Spleen (tissue), 11 donors: ENCODE measurements around the gene LARP4. TPM values are rescaled to one million over a fixed set of nuclear protein-coding genes. Genes with fewer than 3 reads are reported as not detected.

ENCODE experiments used
- DNase-seq: peaks from one replicate; pipeline ENCODE4 v3.0.0-alpha.2; 2020
- H3K27ac ChIP-seq, 8 donors: fragments of 200-600 bp; sonication (generic) in 7 of 8; 1 replicate in 4 of 8; 2 replicates in 4 of 8; pipeline versions ENCODE4 v1.5.0 to v1.8.0; 2016 to 2021; ENCODE audit warnings: inconsistent platforms in 4 of 8, mild to moderate bottlenecking in 4 of 8, moderate library complexity in 1 of 8
- H3K27me3 ChIP-seq, 7 donors: fragments of 200-600 bp; sonication (generic) in 6 of 7; replicated peaks in 1 of 7; 1 replicate in 4 of 7; 2 replicates in 3 of 7; pipeline versions ENCODE4 v1.5.0 to v1.8.0; 2016 to 2021; ENCODE audit warnings: inconsistent platforms in 3 of 7, mild to moderate bottlenecking in 1 of 7
- H3K36me3 ChIP-seq, 6 donors: fragments of 200-600 bp; sonication (generic) in 5 of 6; 1 replicate in 4 of 6; 2 replicates in 2 of 6; pipeline versions ENCODE4 v1.5.0 to v1.8.0; 2016 to 2021; ENCODE audit warnings: inconsistent platforms in 2 of 6
- H3K4me1 ChIP-seq, 6 donors: fragments of 200-600 bp; sonication (generic) in 5 of 6; 1 replicate in 3 of 6; 2 replicates in 3 of 6; pipeline versions ENCODE4 v1.5.0 to v1.8.0; 2016 to 2021; ENCODE audit warnings: inconsistent platforms in 3 of 6
- H3K4me3 ChIP-seq, 8 donors: fragments of 200-600 bp; sonication (generic) in 7 of 8; 1 replicate in 4 of 8; 2 replicates in 4 of 8; pipeline versions ENCODE4 v1.5.0 to v1.8.0; 2016 to 2021; ENCODE audit warnings: inconsistent platforms in 4 of 8, mild to moderate bottlenecking in 4 of 8, moderate library complexity in 2 of 8
- H3K9me3 ChIP-seq, 8 donors: fragments of 200-600 bp; sonication (generic) in 7 of 8; 1 replicate in 4 of 8; 2 replicates in 4 of 8; pipeline versions ENCODE4 v1.5.0 to v1.8.0; 2016 to 2021; ENCODE audit warnings: inconsistent platforms in 4 of 8
- POLR2A ChIP-seq, 3 donors: fragments of 450-650 bp; IDR thresholded peaks; one replicate each; pipeline ENCODE4 v1.5.1; 2017; ENCODE audit warnings: antibody characterized with exemption in 3 of 3, mild to moderate bottlenecking in 1 of 3
- POLR2AphosphoS5 ChIP-seq, 3 donors: sonication (generic); formaldehyde crosslinking; IDR thresholded peaks; one replicate each; pipeline ENCODE4 v1.5.1; 2017; ENCODE audit warnings: antibody characterized with exemption in 3 of 3
- WGBS, 5 donors: extraction: QIAGEN DNeasy Blood & Tissue Kit in 3 of 5; methylation state at CpG; one replicate each; pipeline versions ENCODE4 v1.1.5 to v1.1.7; 2013 to 2018; 5-methylcytosine and 5-hydroxymethylcytosine counted together
- intact Hi-C: fragments of 100-400 bp; cut with DNase I; formaldehyde crosslinking; loops from one replicate; pipeline ENCODE4 v1.15.0; 2023; ENCODE audit warnings: low total_unique reads
- polyA plus RNA-seq, 3 donors: library from polyadenylated mRNA; stranded (reverse); fragments of 200-250 nt; gene quantifications; one replicate each; pipeline ENCODE4 v1.2.1, GENCODE V29; 2013
- total RNA-seq, 7 donors: library from RNA; depleted of rRNA in 3 of 7; stranded (reverse); fragments of >200 nt in 3 of 7; fragmentation: NEBNext Ultra II Directional in 4 of 7; extraction: Animal tissue kit (Norgen Biotek cat#: 25700) in 4 of 7; gene quantifications; one replicate each; pipeline versions ENCODE4 v1.1.0 to v1.2.1, GENCODE V29; 2016 to 2021
- TF ChIP-seq, protein P1 (sequence below), 11 experiments: fragments of 200-600 bp in 7 of 11; fragments of 450-650 bp in 4 of 11; sonication (generic) in 4 of 11; IDR thresholded peaks in 8 of 11; conservative IDR thresholded peaks in 3 of 11; 1 replicate in 7 of 11; 2 replicates in 4 of 11; pipeline versions ENCODE4 v1.4.0 to v1.8.0; 2016 to 2021; ENCODE audit warnings: antibody characterized with exemption in 11 of 11, inconsistent platforms in 4 of 11, mild to moderate bottlenecking in 1 of 11
- donor health status: healthy with polysubstance abuse.
- donor health status: DM: no; HTN: no; CAD: no; lungs with moderate emphysema.
- donor health status: DM: no; HTN: no; CAD: no.
- donor health status: Bipolar disorder and iron deficiency.
- donor health status: healthy.
- donor health status: DM: no; HTN: no; CAD: no.
- donor health status: DM: yes; HTN: yes; CAD: no.

LARP4 gene
- total and polyA plus RNA-seq, 10 donors, result 4.7 to 55.8 (median 46.0) TPM

DNA sequence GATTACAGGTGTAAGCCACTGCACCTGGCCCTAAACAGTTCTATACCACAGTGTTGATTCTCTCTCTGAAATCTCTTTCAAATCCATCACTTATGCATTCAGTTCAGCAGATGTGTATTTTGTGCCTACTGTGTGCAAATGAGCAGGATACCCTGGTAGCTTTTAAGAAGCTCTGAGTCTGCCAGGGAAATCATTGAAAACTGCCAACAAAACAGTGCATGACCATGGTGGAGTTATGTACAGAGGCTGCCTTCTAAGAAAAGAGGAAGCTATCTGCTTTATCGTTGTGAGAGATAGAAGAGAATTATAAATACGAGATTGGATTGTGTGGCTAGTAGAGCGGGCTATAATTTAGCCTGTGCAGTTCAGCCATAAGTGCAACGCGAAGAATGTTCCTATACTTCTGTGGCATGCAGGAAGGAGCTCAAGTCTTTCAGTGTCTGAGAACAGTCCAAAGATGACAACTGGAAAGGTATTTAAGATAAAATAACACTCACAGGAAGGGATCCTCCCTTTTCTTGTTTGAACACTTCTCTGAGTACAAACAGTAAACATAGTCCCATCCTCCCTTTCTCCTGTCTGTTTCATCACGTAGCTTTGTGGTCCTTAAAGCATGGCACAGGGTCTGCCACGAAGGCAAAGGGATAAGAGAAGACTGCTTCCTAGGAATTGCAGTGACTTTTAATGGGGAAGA is 108.4 kb downstream of the LARP4 start:
- peak overlapping the region in 7 of 8 donors; percentile 20 to 98 (median 48) for H3K27ac ChIP-seq

DNA sequence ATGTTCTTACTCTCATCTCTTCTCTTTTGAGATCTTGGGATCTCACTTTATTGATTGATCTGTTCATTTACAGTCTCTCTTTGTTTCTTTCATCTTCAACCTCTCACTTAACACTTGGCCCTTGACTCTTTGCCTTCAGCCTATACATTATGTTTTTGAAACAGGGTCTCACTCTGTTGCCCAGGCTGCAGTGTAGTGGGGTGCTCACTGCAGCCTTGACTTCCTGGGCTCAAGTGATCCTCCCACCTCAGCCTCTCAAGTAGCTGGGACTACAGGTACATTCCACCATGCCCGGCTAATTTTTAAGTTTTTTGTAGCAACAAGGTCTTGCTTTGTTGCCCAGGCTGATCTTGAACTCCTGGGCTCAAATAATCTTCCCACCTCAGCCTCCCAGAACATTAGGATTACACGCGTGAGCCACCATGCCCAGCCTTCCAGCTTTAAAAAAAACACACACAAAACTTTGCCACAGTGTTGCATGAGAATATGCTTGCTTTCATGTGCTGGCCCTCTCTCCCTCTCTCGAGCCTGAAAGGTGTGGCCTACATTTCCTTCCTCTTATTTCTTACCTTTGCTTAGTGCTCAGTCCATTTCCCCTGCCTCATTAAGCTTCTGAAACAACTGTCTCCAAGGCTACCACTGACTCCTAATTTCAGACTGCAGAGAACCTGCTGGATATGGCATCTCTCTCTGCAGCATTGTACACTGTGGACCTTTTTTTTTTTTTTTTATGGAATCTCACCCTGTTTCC is 114.0 kb downstream of the LARP4 start:
- H3K27ac ChIP-seq, result peak overlapping the region; percentile 32 to 92 (median 88)
- intact Hi-C loops, result no loop called here
- H3K27me3 ChIP-seq, result no peaks in the 10 kb centered on the region
- no peak for DNase-seq
- TF ChIP-seq, protein P1, sequence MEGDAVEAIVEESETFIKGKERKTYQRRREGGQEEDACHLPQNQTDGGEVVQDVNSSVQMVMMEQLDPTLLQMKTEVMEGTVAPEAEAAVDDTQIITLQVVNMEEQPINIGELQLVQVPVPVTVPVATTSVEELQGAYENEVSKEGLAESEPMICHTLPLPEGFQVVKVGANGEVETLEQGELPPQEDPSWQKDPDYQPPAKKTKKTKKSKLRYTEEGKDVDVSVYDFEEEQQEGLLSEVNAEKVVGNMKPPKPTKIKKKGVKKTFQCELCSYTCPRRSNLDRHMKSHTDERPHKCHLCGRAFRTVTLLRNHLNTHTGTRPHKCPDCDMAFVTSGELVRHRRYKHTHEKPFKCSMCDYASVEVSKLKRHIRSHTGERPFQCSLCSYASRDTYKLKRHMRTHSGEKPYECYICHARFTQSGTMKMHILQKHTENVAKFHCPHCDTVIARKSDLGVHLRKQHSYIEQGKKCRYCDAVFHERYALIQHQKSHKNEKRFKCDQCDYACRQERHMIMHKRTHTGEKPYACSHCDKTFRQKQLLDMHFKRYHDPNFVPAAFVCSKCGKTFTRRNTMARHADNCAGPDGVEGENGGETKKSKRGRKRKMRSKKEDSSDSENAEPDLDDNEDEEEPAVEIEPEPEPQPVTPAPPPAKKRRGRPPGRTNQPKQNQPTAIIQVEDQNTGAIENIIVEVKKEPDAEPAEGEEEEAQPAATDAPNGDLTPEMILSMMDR (IDR thresholded peaks at IDR 0.05 in 8 of 11, conservative IDR thresholded peaks at IDR 0.05 in 3 of 11), result no peak
- TF ChIP-seq POLR2AphosphoS5 (IDR thresholded peaks at IDR 0.05) (peak in 1 of 3 donors; percentile 40), POLR2A (IDR thresholded peaks at IDR 0.05) (no peak)
- H3K36me3 ChIP-seq, result no peaks in the 10 kb centered on the region
- peaks cover 51 to 100% (median 91%) of the 10 kb centered on the region in 6 donors for H3K4me1 ChIP-seq
- no peaks in the 10 kb centered on the region for H3K9me3 ChIP-seq
- H3K4me3 ChIP-seq, result peak overlapping the region in 1 of 8 donors; percentile 37
- WGBS, 5 donors, result 45 to 62% (median 48%) methylated on average over 4 of the region's 4 CpGs

More for the DNA sequence above, 108.4 kb downstream of the LARP4 start:
- DNase-seq, result no peak
- Histone ChIP-seq H3K9me3 (no peaks in the 10 kb centered on the region), H3K27me3 (no peaks in the 10 kb centered on the region), H3K4me1 (peaks cover 55 to 93% (median 79%) of the 10 kb centered on the region in 6 donors), H3K4me3 (peak overlapping the region in 1 of 8 donors; percentile 94), H3K36me3 (no peaks in the 10 kb centered on the region)
- intact Hi-C loops, result no loop called here
- 31 to 35% (median 32%) methylated on average over 7 of the region's 7 CpGs for WGBS, 5 donors
- TF ChIP-seq POLR2AphosphoS5 (IDR thresholded peaks at IDR 0.05) (no peak), POLR2A (IDR thresholded peaks at IDR 0.05) (no peak)
- TF ChIP-seq, protein P1 (IDR thresholded peaks at IDR 0.05 in 8 of 11, conservative IDR thresholded peaks at IDR 0.05 in 3 of 11), result no peak

DNA sequence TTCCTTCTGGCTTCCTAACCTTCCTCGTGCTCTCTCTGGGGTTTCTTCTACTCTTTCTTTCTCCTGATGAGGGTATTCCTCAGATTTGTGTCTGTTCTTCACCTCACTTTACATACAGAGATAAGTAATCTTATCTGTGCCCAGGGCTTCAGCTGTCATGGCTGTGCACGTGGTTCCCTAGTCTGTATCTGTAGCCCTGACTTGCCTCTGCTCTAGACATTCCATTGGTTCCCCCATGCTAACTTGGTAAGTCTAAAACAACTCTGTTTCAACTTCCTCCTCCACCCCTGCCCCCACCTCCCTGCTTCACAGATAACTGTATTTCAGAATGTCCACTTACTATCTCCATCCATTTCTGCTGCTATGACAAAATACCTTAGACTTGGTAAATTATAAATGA is 114.9 kb downstream of the LARP4 start:
- H3K9me3 ChIP-seq, result no peaks in the 10 kb centered on the region
- H3K4me1 ChIP-seq, result peaks cover 46 to 100% (median 91%) of the 10 kb centered on the region in 6 donors
- no peaks in the 10 kb centered on the region for H3K27me3 ChIP-seq
- H3K36me3 ChIP-seq, result no peaks in the 10 kb centered on the region
- no peak for DNase-seq
- 46 to 62% (median 60%) methylated on average over 2 of the region's 2 CpGs for WGBS, 5 donors
- H3K4me3 ChIP-seq, result peak overlapping the region in 1 of 8 donors; percentile 37
- H3K27ac ChIP-seq, result peak overlapping the region in 7 of 8 donors; percentile 83 to 92 (median 89)
- intact Hi-C loops, result no loop called here
- TF ChIP-seq, protein P1 (IDR thresholded peaks at IDR 0.05 in 8 of 11, conservative IDR thresholded peaks at IDR 0.05 in 3 of 11), result no peak
- TF ChIP-seq POLR2A (IDR thresholded peaks at IDR 0.05) (no peak), POLR2AphosphoS5 (IDR thresholded peaks at IDR 0.05) (no peak)
